ENCODE data around the gene TIMM8B.
"Not testable (repeated sequence)": the region's sequence is repeated elsewhere in the genome, so short reads cannot be mapped to it uniquely, and the experiment has no call there.

The TIMM8B gene

GRCh38 chr11:112073941-112074811 lies 12.4 kb downstream of the TIMM8B start, which contains the start of the genes NKAPD1 and PIH1D2:
Gene NKAPD1 (plus strand): TSS chr11:112074299. CDS start chr11:112075575, 1,276 bp downstream.
Gene PIH1D2 (minus strand): TSS chr11:112074017. CDS start chr11:112073174, 843 bp downstream.
- peak; percentile 88 for DNase-seq (ENCODE audit: low spot score)

- DNase-seq (ENCODE audit: low spot score), result no peak
Measured at GRCh38 chr11:112062923-112063322, 23.6 kb downstream of the TIMM8B start.

DNA sequence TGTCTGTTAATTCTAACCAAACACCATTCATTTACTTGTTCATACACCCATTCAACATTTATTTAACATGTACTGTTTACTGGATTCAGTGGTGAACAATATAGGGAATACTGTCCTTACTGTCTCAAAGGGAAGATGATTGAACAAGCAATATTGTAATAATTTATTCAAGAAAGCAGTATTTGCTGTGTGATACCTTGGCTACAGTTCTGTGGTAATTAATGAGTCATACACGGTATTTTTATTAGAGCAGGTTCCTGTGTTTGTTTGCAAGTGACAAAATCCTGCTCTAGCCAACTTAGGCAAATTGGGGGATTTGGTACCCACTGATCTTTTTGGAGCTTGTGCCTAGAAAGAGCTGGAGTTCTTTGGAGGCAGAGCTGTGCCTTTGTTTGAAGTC lies 28.5 kb downstream of the TIMM8B start:
- DNase-seq (ENCODE audit: low spot score), result no peak

DNA sequence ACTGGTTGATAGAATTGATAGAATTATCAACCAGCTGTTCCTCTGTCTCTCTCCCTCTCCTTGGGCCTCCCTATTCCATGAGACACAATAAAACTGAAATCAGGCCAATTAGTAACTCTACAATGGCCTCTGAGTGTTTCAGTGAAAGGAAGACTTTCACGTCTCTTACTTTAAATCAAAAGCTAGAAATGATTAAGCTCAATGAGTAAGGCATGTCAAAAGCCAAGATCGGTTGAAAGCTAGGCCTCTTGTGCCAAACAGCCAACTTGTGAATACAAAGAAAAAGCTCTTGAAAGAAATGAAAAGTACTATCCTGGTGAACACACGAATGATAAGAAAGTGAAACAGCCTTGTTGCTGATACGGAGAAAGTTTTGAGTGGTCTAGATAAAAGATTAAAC lies 29.4 kb downstream of the TIMM8B start:
- no peak for DNase-seq (ENCODE audit: low spot score)

DNA sequence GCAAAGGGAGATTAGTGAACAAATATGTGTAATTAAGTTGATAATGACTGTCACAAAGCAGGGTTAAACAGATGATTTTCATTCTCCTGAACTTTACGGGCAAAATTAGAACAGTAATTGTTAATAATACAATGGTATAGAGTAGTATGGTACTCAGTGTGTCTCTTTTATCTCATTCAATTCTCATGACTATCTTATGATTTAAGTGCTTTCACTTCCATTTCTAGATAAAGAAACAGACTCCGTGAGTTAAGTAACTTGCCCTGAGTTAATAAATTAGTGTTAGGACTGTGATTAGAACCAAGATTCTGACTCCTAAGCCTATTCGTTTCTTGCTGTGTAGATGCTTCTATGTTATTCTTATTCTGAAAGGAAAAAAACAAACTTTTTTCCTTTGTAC lies 34.8 kb downstream of the TIMM8B start:
- no peak for DNase-seq (ENCODE audit: low spot score)

GRCh38 chr11:112050721-112051120 lies 35.8 kb downstream of the TIMM8B start:
- DNase-seq (ENCODE audit: low spot score), result no peak

GRCh38 chr11:112049777-112050176 lies 36.8 kb downstream of the TIMM8B start:
- no peak for DNase-seq (ENCODE audit: low spot score)

- DNase-seq (ENCODE audit: low spot score), result not testable (repeated sequence)
Measured at GRCh38 chr11:112048256-112048655, 38.3 kb downstream of the TIMM8B start.

GRCh38 chr11:112046647-112047046 lies 39.9 kb downstream of the TIMM8B start:
- DNase-seq (ENCODE audit: low spot score), result not testable (repeated sequence)

DNA sequence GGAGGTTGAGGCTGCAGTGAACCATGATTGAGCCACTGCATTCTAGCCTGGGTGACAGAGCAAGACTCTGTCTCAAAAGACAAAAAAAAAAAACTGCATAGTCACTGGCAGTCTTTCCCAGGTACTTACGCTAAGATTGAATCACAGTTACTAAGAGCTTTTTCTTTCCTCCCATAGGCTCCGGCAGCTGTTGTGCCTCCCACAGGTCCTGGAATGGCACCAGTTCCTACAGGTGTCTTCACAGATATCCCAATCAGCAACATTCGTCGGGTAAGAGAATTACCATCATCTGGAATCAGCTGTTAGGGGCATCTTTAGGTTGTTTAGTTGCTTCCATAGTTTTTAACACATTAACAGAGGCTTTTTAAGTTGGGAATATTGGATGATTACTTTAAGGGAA lies 41.6 kb downstream of the TIMM8B start:
- no peak for DNase-seq (ENCODE audit: low spot score)

GRCh38 chr11:112042961-112043304 lies 43.6 kb downstream of the TIMM8B start:
- no peak for DNase-seq (ENCODE audit: low spot score)

DNA sequence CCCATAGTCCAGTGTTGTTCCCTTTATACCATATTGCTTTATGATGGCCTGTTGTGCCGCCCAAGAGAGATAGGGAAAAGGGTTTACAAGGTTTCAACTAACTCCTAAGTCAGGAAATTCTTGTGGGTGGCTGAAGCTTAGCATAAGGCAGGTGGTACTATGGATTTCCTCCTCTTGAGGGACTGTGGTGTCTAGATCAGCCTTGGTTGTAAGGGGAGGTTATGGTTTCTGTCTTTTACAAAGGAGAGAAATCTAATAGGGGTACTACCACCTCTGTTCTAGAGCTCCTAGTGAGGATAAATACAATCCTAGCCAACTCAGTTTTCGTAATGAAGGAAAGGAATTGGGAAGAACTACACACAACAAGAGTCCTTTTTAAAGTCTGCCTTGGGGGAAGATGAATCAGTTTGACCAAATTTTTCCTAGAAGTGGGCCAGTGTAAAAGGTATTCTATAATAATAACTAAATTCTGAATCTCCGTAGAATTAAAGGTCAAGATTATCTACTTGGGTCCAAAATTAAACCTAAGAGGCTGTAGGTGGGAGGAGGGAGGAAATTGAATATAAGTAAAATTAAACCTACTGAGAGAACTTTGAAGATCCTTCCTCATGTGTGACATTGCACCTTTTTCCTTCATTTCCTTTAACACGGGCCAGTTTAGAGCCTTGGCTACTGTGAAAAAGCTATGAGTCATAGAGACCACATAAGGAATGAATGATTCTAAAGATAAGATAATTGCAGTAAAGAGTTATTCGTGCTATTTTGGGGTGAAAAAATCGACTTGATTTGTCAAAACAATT lies 44.2 kb downstream of the TIMM8B start:
- DNase-seq (ENCODE audit: low spot score), result peak; percentile 20

DNA sequence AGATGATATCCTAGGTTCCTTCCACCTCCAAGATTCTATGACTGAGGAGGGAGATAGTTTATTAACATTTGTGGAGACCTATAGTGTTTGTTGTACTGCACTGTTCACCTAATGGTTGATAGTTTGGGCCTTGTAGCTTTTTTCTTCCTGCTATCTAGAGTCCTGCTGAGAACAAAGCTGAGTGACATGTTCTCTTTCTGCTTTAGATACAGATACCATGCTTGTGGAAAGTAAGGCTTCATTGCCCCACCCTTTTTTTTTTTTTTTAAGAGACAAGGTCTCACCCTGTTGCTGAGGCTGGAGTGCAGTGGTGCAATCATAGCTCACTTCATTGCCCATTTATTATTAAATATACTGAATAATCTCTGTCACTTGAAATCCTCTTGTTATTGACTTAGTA lies 49.0 kb downstream of the TIMM8B start:
- no peak for DNase-seq (ENCODE audit: low spot score)

Data from AG20443 (cell line).